Activated CD4-positive, alpha-beta T cell treated with anti-CD3 and anti-CD28 coated beads for 48 hours (primary cell): ENCODE results near the gene CETP.
"Not testable (repeated sequence)": the region's sequence is repeated elsewhere in the genome, so short reads cannot be mapped to it uniquely, and the experiment has no call there.

Source experiments
- DNase-seq: peaks from one replicate; pipeline ENCODE4 v3.0.0-alpha.2; 2020

Gene CETP

GRCh38 chr16:56934599-56935145 is 27.1 kb upstream of the CETP start:
- not testable (repeated sequence) for DNase-seq

- DNase-seq = no peak
These were observed 26.5 kb upstream of the CETP start for GRCh38 chr16:56935201-56935600.

GRCh38 chr16:56936491-56936890 is 25.3 kb upstream of the CETP start:
- DNase-seq = no peak

GRCh38 chr16:56936950-56937349 is 24.8 kb upstream of the CETP start:
- no peak for DNase-seq

GRCh38 chr16:56938664-56939513 is 22.9 kb upstream of the CETP start:
- peak; percentile 65 for DNase-seq

GRCh38 chr16:56939801-56940200 is 21.9 kb upstream of the CETP start:
- no peak for DNase-seq

- DNase-seq = no peak
These were observed 20.7 kb upstream of the CETP start for GRCh38 chr16:56941092-56941491.

GRCh38 chr16:56941856-56942331 is 19.9 kb upstream of the CETP start:
- no peak for DNase-seq

GRCh38 chr16:56943761-56944375 is 17.9 kb upstream of the CETP start:
- no peak for DNase-seq

- peak; percentile 52 for DNase-seq
These were observed 16.6 kb upstream of the CETP start for GRCh38 chr16:56944954-56945839.

GRCh38 chr16:56945847-56946527 is 15.8 kb upstream of the CETP start:
- no peak for DNase-seq

GRCh38 chr16:56946767-56947603 is 14.8 kb upstream of the CETP start:
- DNase-seq = peak; percentile 19

- DNase-seq = no peak
These were observed 14.2 kb upstream of the CETP start for GRCh38 chr16:56947604-56947995.

GRCh38 chr16:56948234-56948633 is 13.5 kb upstream of the CETP start:
- no peak for DNase-seq

- DNase-seq = no peak
These were observed 11.7 kb upstream of the CETP start for GRCh38 chr16:56950051-56950450.

GRCh38 chr16:56950455-56950854 is 11.3 kb upstream of the CETP start:
- DNase-seq = no peak

GRCh38 chr16:56950881-56951771 is 10.6 kb upstream of the CETP start:
- DNase-seq = peak; percentile 81

- no peak for DNase-seq
These were observed 8.7 kb upstream of the CETP start for GRCh38 chr16:56953006-56953405.

- no peak for DNase-seq
These were observed 5.7 kb upstream of the CETP start for GRCh38 chr16:56956076-56956475.

GRCh38 chr16:56956756-56957155 is 5.0 kb upstream of the CETP start:
- peak; percentile 47 for DNase-seq
